HG02571 (cell line): ENCODE measurements around the gene SBNO1.
"Not testable (repeated sequence)": the region's sequence is repeated elsewhere in the genome, so short reads cannot be mapped to it uniquely, and the experiment has no call there.

Experiments
- ATAC-seq: cut with Tn5 transposase; IDR thresholded peaks from one replicate; pipeline ENCODE4 v1.9.1; 2021; ENCODE audit warnings: mild to moderate bottlenecking, moderate library complexity; ENCODE audit not compliant: unreplicated experiment

SBNO1 gene

GRCh38 chr12:123356159-123356670 lies 8.4 kb downstream of the SBNO1 start:
- no peak for ATAC-seq

GRCh38 chr12:123354600-123354999 lies 10.0 kb downstream of the SBNO1 start:
- ATAC-seq, result no peak

GRCh38 chr12:123351349-123351748 lies 13.3 kb downstream of the SBNO1 start:
- no peak for ATAC-seq

GRCh38 chr12:123346946-123347345 lies 17.7 kb downstream of the SBNO1 start:
- no peak for ATAC-seq

GRCh38 chr12:123344086-123344485 lies 20.6 kb downstream of the SBNO1 start:
- ATAC-seq, result no peak

- ATAC-seq, result no peak
Observed at GRCh38 chr12:123337070-123337469, 27.6 kb downstream of the SBNO1 start.

- no peak for ATAC-seq
Observed at GRCh38 chr12:123336530-123336929, 28.1 kb downstream of the SBNO1 start.

GRCh38 chr12:123335490-123335889 lies 29.2 kb downstream of the SBNO1 start:
- no peak for ATAC-seq

GRCh38 chr12:123329799-123330198 lies 34.8 kb downstream of the SBNO1 start:
- ATAC-seq, result no peak

GRCh38 chr12:123319826-123320225 lies 44.8 kb downstream of the SBNO1 start:
- no peak for ATAC-seq

GRCh38 chr12:123319273-123319672 lies 45.4 kb downstream of the SBNO1 start:
- ATAC-seq, result no peak

- ATAC-seq, result not testable (repeated sequence)
Observed at GRCh38 chr12:123313046-123313445, 51.6 kb downstream of the SBNO1 start.

GRCh38 chr12:123306200-123306599 lies 58.4 kb downstream of the SBNO1 start:
- no peak for ATAC-seq

GRCh38 chr12:123305136-123305535 lies 59.5 kb downstream of the SBNO1 start:
- no peak for ATAC-seq

GRCh38 chr12:123293178-123293760 lies 71.4 kb downstream of the SBNO1 start:
- ATAC-seq, result no peak

GRCh38 chr12:123289911-123290310 lies 74.7 kb downstream of the SBNO1 start:
- no peak for ATAC-seq

- no peak for ATAC-seq
Observed at GRCh38 chr12:123288751-123289346, 75.8 kb downstream of the SBNO1 start.

- ATAC-seq, result no peak
Observed at GRCh38 chr12:123286652-123287373, 77.8 kb downstream of the SBNO1 start.

- ATAC-seq, result no peak
Observed at GRCh38 chr12:123284669-123285068, 80.0 kb downstream of the SBNO1 start.

- no peak for ATAC-seq
Observed at GRCh38 chr12:123283461-123283860, 81.2 kb downstream of the SBNO1 start.

- no peak for ATAC-seq
Observed at GRCh38 chr12:123282111-123282510, 82.5 kb downstream of the SBNO1 start.

GRCh38 chr12:123280971-123281370 lies 83.7 kb downstream of the SBNO1 start:
- ATAC-seq, result no peak
